Left cardiac atrium (tissue), 4 donors: Measurements from ENCODE around the gene CRHR1. TPM values are rescaled to one million over a fixed set of nuclear protein-coding genes. Genes with fewer than 3 reads are reported as not detected.

Source experiments
- ATAC-seq, 2 donors: fragments of 200-7000 bp; cut with Tn5 transposase; one replicate each; pipeline ENCODE4 v1.9.1; 2020; ENCODE audit warnings: mild to moderate bottlenecking in 2 of 2, moderate library complexity in 2 of 2
- DNase-seq: peaks from one replicate; pipeline ENCODE4 v3.0.0-alpha.2; 2020
- intact Hi-C, 2 donors: fragments of 100-400 bp; cut with DNase I; formaldehyde crosslinking; loops; one replicate each; pipeline versions ENCODE4 v1.14.1 to v1.15.1; 2022 to 2023
- total RNA-seq, 2 donors: library from RNA; stranded (reverse); fragmentation: NEBNext Ultra II Directional; extraction: Animal tissue kit (Norgen Biotek cat#: 25700); gene quantifications; one replicate each; pipeline ENCODE4 v1.2.1, GENCODE V29; 2021
- donor health status: DM: no; HTN: yes; CAD: no.
- donor health status: DM: no; HTN: yes; CAD: no; lungs with severe emphysema.
- donor health status: DM: yes; HTN: yes; CAD: no.
- donor health status: Dilated cardiomyopathy.

The CRHR1 gene
- total RNA-seq, 2 donors from 2014 or later: not detected

DNA sequence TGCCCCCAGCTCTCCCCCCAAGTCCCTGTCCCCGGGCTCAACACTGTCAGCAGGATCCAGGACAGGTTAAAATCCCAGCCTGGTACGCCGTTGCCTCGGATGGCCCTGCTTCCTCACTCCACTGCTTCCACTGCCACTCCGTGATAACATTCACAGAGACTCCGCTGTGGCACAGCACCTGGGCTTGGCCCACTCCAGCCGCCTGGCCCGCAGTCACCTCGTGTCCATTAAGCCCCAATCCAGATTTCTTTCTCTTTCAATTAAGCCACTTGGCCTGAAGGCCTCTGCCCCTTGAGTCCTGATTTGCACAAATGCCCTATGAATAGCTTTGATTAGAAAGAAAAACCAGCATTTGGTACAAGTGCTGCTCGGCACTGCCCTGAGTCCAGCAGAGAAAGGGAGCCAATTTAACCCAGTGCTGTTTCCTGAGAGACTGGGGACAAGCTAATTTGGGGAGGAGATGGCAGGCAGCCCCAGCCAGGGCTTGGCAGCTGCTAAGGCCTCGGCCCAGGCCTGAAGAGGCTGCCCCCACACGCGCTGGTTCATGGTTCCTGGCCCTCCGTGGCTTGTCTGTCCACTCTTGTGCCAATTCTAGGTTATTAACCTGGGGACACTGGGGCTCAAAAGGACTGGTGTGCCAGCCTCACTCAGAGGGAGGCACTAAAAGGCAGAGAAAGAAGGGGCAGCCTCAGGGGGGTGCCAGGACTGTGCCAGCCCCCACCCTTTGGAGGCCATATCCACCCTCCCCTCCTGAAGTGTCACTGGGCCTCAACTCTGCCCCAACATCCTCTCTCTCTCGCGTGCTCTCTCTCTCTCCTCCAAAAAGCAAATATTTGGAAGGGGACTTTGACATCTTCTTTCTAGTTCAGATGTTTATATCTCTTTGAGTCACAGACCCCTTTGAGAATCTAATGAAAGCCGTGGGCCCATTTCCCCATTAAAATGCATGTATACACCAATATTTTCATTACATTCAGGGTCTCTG is 30.8 kb downstream of the CRHR1 start:
- intact Hi-C loops: no loop called here
- ATAC-seq (peak in 1 of 2 donors; percentile 38), DNase-seq (no peak)

DNA sequence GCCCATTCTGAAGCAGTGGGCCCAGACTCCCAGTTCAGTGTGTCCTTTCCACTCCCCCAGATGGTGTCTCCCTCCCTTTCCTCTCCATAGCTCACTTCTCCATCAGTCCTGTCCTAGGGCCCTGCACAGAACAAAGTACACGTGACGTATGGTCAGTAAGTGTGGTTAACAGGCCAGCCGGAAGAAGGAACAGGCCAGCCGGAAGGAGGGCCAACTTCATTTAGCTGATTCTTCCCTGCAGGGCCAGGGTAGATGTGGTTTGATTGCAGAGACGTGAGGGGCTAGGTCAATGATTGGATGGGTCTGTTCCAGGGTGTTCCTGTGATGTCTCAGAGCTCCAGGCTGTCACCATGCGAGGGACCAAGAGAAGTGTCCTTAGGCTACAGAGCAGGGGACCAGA is 31.6 kb downstream of the CRHR1 start:
- DNase-seq (no peak), ATAC-seq (no peak)
- intact Hi-C loops: no loop called here

DNA sequence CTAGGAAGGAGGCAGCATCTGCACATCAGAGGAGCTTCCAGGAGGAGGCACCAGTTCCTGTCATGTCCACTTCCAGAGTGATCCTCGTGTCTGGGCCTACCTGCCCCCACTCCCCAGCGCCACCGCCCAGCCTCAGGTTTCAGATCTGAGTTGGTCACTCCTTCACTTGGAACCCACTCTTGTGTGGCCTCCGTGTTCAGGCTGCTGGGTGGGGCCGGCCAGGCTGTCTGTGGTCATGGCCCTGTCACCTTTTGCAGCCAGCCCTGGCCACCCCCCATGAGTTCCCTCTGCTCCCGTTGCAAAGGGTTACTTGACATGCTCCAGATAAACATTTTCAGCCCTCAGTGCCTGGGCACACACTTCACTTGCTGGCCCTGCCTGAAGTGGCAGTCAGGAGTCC is 33.9 kb downstream of the CRHR1 start:
- ATAC-seq (no peak), DNase-seq (no peak)
- intact Hi-C loops: no loop called here

DNA sequence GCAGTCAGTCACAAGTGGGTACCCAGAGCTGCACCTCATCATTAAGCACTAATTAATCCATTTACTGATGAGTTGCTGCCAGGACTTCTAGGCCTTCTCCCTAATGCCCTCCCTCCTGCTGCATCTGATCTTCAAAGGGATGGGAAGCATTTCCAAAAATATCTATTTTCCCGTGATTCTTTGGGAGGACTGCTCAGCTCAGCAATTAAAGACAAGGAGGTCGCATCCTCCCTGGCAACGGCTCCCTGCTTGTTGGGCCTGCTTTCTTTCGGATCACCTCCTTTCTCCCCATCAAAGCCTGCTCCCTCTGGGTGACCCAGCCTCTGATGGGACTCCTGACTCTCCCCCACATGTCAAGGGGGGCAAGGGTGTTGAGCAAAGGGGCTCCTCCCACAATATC is 34.6 kb downstream of the CRHR1 start:
- intact Hi-C loops: no loop called here
- no peak for ATAC-seq
- no peak for DNase-seq

DNA sequence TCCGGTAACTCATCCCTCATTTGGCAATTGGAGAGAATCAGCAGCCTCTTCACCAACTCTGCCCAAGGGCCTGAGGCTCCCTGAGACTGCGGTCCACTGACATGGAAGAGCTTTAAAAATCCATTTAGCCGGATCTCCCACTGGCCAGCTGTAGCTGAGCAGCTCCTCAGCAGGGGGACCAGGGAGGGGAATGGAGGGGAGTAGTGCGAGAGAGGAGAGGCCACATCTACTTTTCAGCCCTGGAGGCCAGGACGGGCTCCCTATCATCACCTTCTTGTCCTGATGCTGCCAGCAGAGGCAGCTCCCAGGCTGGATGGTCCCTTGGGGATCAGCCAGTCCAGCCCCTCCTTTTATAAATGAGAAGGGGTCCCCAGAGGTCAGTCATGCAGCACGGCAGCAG is 35.5 kb downstream of the CRHR1 start:
- intact Hi-C loops: no loop called here
- no peak for DNase-seq
- no peak for ATAC-seq

DNA sequence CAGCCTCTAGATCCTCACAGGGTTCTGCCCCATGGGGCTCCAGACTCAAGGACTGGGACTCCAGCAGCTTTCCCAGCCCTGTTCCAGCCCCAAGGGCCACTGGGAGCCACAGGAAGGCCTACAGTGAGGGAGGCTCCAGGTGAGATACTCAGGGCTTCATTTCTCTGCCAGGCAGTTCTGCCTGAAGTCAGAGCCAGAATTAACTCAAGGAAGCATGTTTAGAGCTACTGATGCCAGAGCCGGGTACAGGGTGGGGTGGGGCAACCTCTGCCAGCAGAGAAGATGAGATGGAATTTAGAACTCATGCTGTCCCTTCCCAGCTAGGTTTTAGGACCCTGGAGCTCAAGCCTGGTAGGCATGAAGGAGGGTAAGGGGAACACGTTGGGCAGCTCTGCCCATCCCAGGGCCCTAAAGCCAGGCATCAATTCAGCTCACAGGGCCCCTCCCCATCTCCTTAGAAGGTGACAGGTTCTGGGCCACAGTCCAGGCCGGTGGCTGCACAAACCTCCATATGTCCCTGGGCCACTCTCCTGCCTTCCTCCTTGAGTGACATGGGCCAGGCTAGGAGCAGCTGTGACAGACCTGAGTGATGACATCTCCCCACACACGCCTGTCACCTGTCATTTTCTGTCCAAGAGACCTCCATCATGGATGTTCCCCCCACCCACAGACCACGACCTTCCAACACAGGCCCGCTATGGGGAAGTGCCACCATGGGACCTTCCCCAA is 36.1 kb downstream of the CRHR1 start:
- intact Hi-C loops: no loop called here
- DNase-seq: no peak
- ATAC-seq: no peak

DNA sequence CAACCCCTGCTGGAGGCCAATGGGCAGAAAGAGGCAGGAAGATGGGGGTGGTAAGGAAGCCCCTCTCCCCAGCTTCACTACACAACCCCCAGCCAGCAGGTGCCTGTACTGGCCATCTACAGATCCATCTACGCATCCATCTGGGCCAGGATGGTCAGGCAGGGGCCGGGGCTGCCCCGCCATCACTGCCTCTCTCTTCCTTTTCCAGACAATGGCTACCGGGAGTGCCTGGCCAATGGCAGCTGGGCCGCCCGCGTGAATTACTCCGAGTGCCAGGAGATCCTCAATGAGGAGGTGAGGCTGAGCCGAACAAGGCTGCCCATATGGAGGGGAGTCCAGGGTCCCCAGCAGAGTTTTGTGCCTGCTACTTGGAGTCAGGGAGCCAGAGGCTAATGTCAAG is 37.0 kb downstream of the CRHR1 start:
- intact Hi-C loops: no loop called here
- DNase-seq (no peak), ATAC-seq (no peak)

DNA sequence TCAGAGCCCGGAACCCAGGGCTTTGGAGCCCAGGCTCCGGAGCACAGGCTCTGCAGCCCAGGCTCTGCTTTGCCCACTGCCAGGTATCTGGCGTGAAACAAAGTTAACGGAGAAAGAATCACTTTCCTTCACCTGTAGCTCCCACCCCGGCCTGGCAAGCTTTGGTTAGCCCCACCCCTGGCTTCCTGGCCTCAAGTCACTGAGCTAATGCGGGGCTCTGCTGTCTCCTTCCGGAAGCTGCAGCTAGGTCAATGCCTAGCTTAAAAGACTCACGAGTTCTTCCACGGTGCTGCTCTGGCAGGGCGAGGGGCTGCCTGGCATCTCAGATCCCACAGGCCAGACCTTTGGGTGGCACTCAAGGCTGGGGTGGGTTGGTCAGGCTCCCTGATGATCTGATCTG is 39.5 kb downstream of the CRHR1 start:
- intact Hi-C loops: no loop called here
- no peak for DNase-seq
- ATAC-seq: no peak

DNA sequence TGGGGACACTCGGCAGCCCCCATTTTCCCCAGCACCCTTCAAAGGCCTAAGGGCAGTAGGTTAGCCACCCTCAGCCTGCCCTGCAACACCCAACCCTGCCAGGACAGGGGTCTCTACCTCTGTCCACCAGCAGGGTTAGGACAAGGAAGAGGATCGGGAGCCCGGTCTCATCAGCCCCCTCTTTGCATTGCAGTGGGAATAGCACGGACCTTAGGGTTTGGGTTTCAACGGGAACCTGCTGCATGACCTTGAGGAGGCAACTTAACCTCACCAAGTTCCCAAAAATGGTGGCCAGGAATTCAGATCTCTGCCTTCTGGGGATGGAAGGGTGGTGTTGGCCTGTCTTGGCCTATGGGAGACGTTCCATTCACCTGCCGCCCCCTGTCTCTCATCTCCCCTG is 40.4 kb downstream of the CRHR1 start:
- DNase-seq (no peak), ATAC-seq (no peak)
- intact Hi-C loops: no loop called here

DNA sequence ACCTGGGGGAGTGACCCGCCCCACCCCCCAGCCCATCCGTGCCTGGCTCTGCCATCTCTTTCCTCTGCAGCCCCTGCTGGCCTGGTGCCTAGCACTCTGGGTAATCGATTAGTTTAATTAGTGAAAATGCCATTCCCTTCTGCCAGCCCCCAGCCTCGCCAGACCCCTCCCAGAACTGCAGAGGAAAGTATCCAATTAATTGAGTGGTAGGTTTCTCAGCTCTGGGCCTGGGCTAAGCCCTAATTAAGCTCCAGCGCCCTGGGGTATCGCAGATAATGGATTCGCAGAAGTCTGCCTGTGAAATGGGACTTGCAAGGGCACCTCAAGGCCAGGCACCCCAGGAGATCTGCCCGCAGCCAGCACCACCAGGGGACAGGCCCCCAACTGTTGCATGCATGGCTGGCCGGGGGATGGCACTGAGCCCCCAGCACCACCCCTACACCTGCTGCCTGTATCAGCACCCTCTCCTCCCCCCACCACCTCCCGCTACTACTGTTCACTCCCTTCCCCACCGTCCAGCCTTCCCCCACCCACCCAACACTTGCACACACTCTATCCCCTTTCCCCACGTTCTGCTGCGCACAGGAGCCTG is 40.9 kb downstream of the CRHR1 start:
- no peak for ATAC-seq
- DNase-seq: no peak
- intact Hi-C loops: no loop called here

DNA sequence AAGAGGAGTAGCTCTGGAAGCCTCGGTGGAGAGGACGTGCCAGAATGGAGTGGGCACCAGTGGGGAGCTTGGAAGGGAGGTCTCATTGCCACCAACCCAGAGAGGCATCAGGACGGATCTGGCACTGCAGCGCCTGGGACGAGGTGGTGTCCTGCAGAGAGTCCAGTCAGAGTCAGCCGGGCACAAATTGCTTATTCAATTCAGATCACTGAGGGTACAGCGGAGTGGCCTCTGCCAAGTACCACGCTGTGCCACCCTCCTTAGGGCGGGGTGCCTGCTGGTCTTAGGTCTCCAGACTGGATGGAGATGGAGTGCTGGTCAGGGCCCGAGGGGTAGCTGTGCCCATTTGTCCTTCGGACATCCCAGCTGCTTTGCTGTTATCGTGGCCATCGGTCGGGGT is 41.7 kb downstream of the CRHR1 start:
- no peak for ATAC-seq
- DNase-seq: no peak
- intact Hi-C loops: no loop called here

DNA sequence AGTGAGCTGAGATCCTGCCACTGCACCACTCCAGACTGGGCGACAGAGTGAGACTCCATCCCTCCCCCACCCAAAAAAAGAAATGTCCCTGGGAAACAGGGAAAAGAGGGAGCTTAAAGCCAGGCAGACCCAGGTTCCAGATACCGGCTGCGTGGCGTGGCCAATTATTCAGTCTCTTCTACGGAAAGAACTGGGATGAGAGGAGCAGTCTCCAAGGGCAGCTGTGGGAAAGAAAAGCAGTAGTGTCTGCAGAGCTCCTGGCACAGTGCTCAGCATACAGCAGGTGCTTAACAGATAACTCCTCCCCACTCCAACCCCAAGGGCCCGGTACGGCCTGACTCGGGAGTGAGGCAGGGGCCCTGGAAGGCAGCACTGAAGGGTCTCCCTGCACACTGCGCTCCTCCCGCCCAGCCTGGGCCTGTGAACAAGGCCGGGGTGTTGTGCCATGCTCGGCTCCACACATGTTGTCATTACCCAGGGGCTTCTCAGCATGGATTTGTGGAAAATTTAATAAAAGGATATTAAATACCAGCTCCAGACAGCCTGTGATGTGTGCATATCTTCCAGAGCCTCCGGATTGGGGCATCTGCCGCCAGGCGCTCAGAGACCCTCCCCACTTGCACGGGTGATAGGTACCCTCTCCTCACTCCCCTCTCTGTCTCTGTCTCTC is 42.9 kb downstream of the CRHR1 start:
- ATAC-seq: no peak
- intact Hi-C loops: no loop called here

DNA sequence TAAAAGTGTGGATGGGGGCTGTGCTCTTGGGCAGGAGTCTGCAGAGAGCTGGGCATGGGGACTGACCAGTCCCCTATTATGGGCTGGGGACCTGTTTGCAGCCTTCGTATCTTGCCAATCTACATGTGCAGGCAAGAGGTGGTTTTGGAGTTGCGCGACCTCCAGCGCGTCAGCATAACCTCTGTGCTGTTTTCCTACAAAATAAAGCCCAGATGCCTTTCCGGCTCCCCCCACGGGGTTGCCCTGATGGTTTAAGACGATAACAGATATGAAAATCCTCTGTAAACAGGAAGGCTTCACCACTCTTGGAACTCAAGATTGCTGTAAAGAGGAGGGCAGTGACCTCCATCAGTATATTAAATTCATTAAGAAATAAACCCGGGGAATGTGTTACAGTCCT is 44.1 kb downstream of the CRHR1 start:
- ATAC-seq (no peak), DNase-seq (no peak)
- intact Hi-C loops: no loop called here

More for the DNA sequence above, 42.9 kb downstream of the CRHR1 start:
- no peak for DNase-seq

DNA sequence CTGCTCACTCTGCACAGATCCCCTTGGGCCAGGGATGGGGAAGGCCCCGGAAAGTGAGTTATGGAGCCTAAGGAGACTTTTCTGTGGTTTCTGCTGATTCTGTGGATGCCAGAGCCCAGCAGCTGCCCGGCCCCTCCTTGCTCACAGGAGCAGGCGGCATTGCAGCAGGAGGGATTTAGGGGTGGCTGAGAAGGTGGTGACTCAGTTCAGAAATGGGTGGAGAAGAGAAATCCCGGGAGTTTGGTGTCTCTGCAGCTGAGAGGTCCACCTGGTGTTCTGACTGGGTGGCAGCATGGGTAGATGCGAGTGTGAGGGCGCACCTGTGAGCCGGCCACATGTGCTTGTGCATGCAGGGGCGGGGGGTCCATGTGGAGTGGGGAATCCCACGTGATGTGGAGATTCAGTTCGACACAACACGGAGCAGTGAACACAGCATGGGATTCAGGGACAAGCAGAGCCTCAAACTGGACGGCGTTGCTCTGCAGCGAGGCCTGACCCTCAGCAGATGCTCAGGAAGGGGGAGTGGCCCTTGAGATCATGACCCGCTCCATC is 44.5 kb downstream of the CRHR1 start:
- no peak for ATAC-seq
- intact Hi-C loops: no loop called here
- no peak for DNase-seq

DNA sequence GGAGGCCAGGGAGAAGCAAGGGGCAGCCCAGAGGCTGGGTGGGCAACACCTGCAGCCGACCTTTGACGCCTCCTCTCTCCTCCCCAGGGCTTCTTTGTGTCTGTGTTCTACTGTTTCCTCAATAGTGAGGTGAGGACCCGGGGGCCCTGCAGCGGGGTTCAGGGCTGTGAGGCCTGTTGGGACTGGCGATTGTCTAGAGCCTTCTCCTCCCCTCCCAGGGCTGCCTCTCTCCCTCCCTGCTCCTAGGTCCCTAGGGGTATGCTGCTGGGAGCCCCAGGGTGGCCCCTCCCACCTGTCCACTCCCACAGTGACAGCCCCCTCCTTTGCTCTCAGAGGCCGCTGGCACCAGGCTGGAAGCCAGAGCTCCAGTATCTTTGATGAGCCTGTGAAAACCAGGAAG is 49.8 kb downstream of the CRHR1 start:
- no peak for DNase-seq
- intact Hi-C loops: loop anchor here in 1 of 2 donors (5.0 kb wide), 1 partner anchor 192 kb away; no protein-coding TSS in a partner anchor

DNA sequence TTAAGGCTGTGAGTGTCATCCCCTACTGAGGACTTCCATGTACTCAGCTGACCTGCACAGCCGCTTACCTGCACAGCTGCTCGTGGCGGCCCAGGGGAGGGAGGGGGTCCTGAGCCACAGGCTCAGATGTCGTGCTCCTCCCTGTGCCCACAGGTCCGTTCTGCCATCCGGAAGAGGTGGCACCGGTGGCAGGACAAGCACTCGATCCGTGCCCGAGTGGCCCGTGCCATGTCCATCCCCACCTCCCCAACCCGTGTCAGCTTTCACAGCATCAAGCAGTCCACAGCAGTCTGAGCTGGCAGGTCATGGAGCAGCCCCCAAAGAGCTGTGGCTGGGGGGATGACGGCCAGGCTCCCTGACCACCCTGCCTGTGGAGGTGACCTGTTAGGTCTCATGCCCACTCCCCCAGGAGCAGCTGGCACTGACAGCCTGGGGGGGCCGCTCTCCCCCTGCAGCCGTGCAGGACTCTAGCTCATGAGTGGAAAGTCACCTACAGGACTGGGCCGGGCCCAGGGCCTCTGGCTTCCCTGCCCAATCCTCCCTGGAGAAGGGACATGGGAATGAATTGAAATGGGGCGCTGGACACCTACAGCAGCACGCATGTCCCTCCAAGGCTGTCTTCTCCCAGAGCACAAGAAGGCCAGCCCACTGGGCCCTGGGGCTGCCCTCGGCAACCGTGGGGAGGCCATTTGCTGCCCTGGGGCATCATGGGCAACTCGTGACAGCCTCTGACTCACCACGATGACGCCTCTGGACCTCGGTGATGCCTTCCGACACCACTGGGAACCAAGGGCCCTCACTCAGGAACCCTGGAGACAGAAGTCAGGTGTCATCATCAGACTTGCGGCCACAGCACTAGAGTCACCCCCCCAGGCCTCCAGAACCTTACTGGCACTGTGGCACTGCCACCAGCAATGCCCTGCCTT is 50.6 kb downstream of the CRHR1 start:
- no peak for ATAC-seq
- DNase-seq: no peak
- intact Hi-C loops: loop anchor here in 1 of 2 donors (5.0 kb wide), 1 partner anchor 192 kb away; no protein-coding TSS in a partner anchor

More for the DNA sequence above, 49.8 kb downstream of the CRHR1 start:
- ATAC-seq: no peak

DNA sequence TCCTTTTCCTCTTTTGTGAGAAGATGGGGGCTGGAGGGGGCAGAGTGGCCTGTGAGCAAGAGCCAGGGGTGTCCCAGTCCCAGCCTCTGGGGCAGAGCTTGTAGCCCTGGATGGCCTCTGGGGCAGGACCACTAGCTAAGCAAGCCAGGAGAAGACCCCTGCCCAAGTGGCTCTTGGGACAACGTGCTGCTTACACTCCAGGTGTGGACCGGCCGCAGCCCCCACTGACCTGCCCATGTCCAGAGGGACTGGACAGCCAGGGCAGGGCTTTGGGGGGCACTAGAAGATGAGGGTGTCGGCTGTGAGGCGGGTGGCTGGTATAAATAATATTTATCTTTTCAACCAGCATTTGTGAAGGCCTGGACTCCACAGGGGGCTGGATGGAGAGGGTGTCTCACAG is 51.4 kb downstream of the CRHR1 start:
- ATAC-seq (no peak), DNase-seq (no peak)
- intact Hi-C loops: no loop called here
